Esophagus squamous epithelium (tissue), 5 donors: ENCODE results near the gene RALGPS1. TPM values are rescaled to one million over a fixed set of nuclear protein-coding genes. Genes with fewer than 3 reads are reported as not detected.
A peak's percentile ranks its signal among the peaks of the same experiment; 100 is the strongest.

ENCODE experiments used
- DNase-seq: peaks from one replicate; lab custom pipeline; 2025; lab: John Stamatoyannopoulos, UW
- H3K27ac ChIP-seq, 4 donors: fragments of 200-600 bp; sonication (generic); one replicate each; pipeline ENCODE4 v1.5.1; 2016 to 2019; ENCODE audit warnings: mild to moderate bottlenecking in 1 of 4
- H3K27me3 ChIP-seq, 4 donors: fragments of 200-600 bp; sonication (generic); 1 replicate in 3 of 4; 2 replicates in 1 of 4; pipeline versions ENCODE4 v1.5.1 to v1.6.0; 2017 to 2021; ENCODE audit warnings: antibody characterized with exemption in 1 of 4
- H3K36me3 ChIP-seq, 3 donors: fragments of 200-600 bp; sonication (generic); one replicate each; pipeline ENCODE4 v1.5.1; 2016 to 2019
- H3K4me1 ChIP-seq, 3 donors: fragments of 200-600 bp; sonication (generic); one replicate each; pipeline ENCODE4 v1.5.1; 2017 to 2019
- H3K4me3 ChIP-seq, 4 donors: fragments of 200-600 bp; sonication (generic); 1 replicate in 3 of 4; 2 replicates in 1 of 4; pipeline ENCODE4 v1.5.1; 2016 to 2019; ENCODE audit warnings: mild to moderate bottlenecking in 2 of 4, moderate library complexity in 1 of 4
- H3K9me3 ChIP-seq, 3 donors: fragments of 200-600 bp; sonication (generic); one replicate each; pipeline ENCODE4 v1.5.1; 2016 to 2019
- POLR2A ChIP-seq, 4 donors: fragments of 450-650 bp; IDR thresholded peaks; one replicate each; pipeline ENCODE4 v1.6.1; 2017; ENCODE audit warnings: antibody characterized with exemption in 4 of 4, mild to moderate bottlenecking in 4 of 4, moderate library complexity in 3 of 4
- WGBS, 2 donors: methylation state at CpG; one replicate each; pipeline ENCODE4 v1.1.5; 2018; 5-methylcytosine and 5-hydroxymethylcytosine counted together
- intact Hi-C: fragments of 100-400 bp; cut with DNase I; formaldehyde crosslinking; loops from one replicate; pipeline ENCODE4 v1.15.0; 2022
- total RNA-seq, 4 donors: library from RNA; depleted of rRNA; stranded (reverse); fragments of >200 nt; gene quantifications; one replicate each; pipeline ENCODE4 v1.1.0, GENCODE V29; 2016
- TF ChIP-seq, protein P1 (sequence below), 6 experiments: fragments of 450-650 bp in 4 of 6; fragments of 200-600 bp in 2 of 6; sonication (generic) in 2 of 6; IDR thresholded peaks; one replicate each; pipeline ENCODE4 v1.5.1; 2016 to 2019; ENCODE audit warnings: antibody characterized with exemption in 6 of 6, mild to moderate bottlenecking in 4 of 6, moderate library complexity in 4 of 6
- donor health status: DM: yes; HTN: yes; CAD: no.

RALGPS1 gene
- total RNA-seq, 4 donors from 2014 or later, result 3.0 to 16.4 (median 10.6) TPM

DNA sequence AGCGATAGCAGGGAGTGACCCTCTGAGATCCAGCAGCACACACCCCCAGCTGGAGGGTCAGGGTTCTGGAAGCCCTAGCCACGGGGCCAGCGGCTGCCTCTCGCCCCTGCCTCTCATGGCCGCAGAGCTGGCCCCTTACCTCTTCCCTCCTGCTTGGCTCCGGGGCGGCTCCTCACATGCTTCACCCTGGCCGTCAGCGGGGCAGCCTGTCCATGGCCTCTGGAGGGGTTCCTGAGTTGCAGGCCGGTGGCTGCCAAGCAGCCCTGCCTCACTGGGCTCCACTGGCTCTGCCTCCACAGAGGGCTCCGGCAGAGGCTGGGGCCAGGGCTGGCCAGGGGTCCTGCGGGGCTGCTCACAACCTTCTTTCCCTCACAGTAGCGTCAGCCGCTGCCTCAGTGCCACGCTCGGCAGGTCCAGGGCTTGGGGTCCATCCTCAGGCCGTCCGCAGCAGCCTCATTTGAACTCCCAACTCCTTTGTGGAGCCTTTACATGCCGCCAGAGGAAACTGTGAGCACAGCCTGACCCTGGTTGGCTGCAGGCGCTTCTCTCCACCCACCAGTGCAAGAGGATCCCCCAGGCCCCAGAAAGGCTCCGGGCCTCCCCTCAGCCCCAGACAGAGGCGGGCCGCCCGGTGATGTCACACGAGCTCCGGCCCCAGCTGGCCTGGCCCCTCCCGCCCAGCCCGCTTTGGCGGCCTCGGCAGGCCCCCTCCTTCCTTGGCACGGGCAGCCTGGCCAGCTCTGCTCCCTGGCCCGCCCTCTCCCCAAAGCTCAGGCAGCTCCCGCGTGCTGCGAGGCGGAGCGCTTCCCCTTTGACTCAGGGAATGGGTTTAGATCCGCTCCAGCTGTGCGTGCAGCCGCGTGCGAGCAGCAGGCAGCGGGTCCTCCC is 207.8 kb downstream of the RALGPS1 start, which contains the start of gene ANGPTL2:
Gene ANGPTL2, minus strand, starts transcription at position 460 of the 888 bp plus-strand sequence. CDS start 13,904 bp downstream, outside the sequence.
- no peaks in the 10 kb centered on the region for H3K9me3 ChIP-seq
- H3K27ac ChIP-seq, result peak within 1 kb of the TSS; percentile 79 to 96 (median 92)
- WGBS, 2 donors, result 6% methylated on average over 14 of the region's 43 CpGs; no CpG with 5 or more reads in 1 of the 2 donors
- H3K4me3 ChIP-seq, result peak within 1 kb of the TSS; percentile 32 to 69 (median 60)
- DNase-seq, result peak; percentile 30
- TF ChIP-seq, protein P1, sequence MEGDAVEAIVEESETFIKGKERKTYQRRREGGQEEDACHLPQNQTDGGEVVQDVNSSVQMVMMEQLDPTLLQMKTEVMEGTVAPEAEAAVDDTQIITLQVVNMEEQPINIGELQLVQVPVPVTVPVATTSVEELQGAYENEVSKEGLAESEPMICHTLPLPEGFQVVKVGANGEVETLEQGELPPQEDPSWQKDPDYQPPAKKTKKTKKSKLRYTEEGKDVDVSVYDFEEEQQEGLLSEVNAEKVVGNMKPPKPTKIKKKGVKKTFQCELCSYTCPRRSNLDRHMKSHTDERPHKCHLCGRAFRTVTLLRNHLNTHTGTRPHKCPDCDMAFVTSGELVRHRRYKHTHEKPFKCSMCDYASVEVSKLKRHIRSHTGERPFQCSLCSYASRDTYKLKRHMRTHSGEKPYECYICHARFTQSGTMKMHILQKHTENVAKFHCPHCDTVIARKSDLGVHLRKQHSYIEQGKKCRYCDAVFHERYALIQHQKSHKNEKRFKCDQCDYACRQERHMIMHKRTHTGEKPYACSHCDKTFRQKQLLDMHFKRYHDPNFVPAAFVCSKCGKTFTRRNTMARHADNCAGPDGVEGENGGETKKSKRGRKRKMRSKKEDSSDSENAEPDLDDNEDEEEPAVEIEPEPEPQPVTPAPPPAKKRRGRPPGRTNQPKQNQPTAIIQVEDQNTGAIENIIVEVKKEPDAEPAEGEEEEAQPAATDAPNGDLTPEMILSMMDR (IDR thresholded peaks at IDR 0.05), result no peak
- peak in 2 of 4 donors; percentile 65 to 72 for TF ChIP-seq POLR2A (IDR thresholded peaks at IDR 0.05)
- H3K4me1 ChIP-seq, result peaks cover 18 to 74% (median 35%) of the 10 kb centered on the region in 3 donors
- intact Hi-C loops, result loop anchor here (5.0 kb wide), 1 partner anchor 75 kb away; no protein-coding TSS in a partner anchor
- peaks cover 0 to 6% (median 0%) of the 10 kb centered on the region in 3 donors for H3K36me3 ChIP-seq
- peaks cover 0 to 5% (median 0%) of the 10 kb centered on the region in 4 donors for H3K27me3 ChIP-seq

DNA sequence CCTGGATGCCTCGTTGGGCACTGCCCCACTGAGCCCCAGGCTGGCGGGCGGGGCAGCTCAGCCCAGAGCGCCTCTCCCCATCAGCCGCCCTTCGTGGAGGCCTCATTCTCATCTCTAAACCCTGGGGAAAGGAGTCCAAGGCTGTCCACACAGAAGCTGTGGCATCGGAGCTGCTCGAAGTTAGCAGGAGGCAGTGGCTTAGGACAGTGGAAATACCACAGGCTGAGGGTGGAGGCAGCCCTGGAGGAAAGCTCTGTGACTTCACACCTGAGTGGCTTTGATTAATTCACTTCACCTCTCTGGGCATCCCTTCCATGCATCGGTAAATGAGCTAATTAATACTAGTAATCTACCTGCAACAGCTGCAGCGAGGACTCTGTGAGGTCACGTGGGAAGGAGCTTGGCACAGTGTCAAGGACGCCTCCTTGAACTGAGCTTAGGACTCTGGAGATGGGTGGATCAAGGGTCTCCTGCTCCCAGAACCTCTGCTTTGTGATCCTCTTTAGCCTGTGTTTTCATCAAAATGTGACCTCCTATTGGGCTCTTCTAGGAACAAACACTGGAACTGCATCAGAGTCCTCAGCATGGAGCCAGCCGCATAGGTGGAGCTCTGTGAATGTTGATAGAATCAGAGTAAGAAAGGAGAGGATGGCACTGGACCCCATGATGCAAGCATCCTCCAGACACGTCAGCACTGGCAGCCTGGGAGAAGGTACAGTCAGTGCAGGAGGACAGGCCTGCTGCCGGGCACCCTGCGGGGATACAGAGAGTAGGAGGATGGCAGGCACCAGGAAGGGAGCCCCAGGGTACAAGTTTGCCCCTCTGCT is 208.7 kb downstream of the RALGPS1 start:
- Histone ChIP-seq H3K9me3 (no peaks in the 10 kb centered on the region), H3K36me3 (peaks cover 0 to 6% (median 0%) of the 10 kb centered on the region in 3 donors), H3K4me1 (peaks cover 21 to 73% (median 36%) of the 10 kb centered on the region in 3 donors), H3K27me3 (peaks cover 0 to 5% (median 0%) of the 10 kb centered on the region in 4 donors), H3K4me3 (peak overlapping the region; percentile 32 to 69 (median 60)), H3K27ac (peak overlapping the region; percentile 79 to 96 (median 92))
- DNase-seq, result no peak
- intact Hi-C loops, result loop anchor here (5.0 kb wide), 1 partner anchor 74 kb away; no protein-coding TSS in a partner anchor
- no peak for TF ChIP-seq POLR2A (IDR thresholded peaks at IDR 0.05)
- TF ChIP-seq, protein P1 (IDR thresholded peaks at IDR 0.05), result peak in 1 of 6 experiments; percentile 18
- 20 to 37% methylated on average over 9 of the region's 16 CpGs for WGBS, 2 donors

DNA sequence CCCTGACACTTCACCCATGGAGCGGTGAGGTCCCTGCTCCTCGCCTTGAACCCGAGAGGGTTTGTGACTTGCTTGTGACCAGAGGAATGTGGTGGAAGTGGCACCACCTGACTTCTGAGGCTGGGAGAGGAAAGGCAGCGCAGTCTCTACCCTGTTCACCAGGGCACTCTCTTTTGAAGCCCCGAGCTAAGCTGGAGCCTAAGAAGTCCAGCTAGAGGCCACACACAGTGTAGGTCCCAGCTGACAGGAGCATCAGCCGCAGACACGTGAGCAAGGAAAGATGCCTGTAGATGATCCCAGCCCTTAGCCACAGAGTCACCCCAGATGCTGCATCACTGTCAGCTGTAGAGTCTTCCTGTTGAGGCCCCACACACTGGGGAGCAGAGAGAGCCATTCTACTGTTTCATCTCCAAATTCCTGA is 209.5 kb downstream of the RALGPS1 start:
- no peaks in the 10 kb centered on the region for H3K36me3 ChIP-seq
- peaks cover 0 to 5% (median 0%) of the 10 kb centered on the region in 4 donors for H3K27me3 ChIP-seq
- TF ChIP-seq POLR2A (IDR thresholded peaks at IDR 0.05), result no peak
- TF ChIP-seq, protein P1 (IDR thresholded peaks at IDR 0.05), result no peak
- H3K4me1 ChIP-seq, result peaks cover 30 to 73% (median 43%) of the 10 kb centered on the region in 3 donors
- 86 to 98% methylated on average over 4 of the region's 7 CpGs for WGBS, 2 donors
- H3K27ac ChIP-seq, result peak overlapping the region in 3 of 4 donors; percentile 92 to 96 (median 92)
- H3K4me3 ChIP-seq, result no peak overlapping the region
- DNase-seq, result no peak
- no peaks in the 10 kb centered on the region for H3K9me3 ChIP-seq
- intact Hi-C loops, result loop anchor here (5.0 kb wide), 1 partner anchor 73 kb away; no protein-coding TSS in a partner anchor

DNA sequence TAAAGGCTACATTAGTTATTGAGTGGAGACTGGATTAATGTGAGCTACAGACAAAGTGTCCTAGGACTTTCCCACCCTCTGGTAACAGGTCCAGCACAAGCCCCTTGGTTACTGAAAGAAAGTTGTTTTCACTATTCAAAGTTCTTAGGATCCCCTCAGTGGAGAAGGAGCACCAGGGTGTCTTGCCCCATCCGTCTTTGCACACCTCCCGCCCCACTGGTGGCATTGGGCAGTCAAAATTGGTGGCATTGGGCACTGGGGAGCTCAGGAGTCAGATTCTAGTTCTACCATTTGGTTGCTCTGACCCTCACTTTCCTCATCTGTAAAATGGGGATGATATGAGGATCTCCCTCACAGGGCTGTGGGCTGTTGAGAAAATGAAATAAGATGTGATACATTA is 210.2 kb downstream of the RALGPS1 start:
- peaks cover 36 to 73% (median 46%) of the 10 kb centered on the region in 3 donors for H3K4me1 ChIP-seq
- intact Hi-C loops, result loop anchor here (5.0 kb wide), 1 partner anchor 73 kb away; no protein-coding TSS in a partner anchor
- H3K4me3 ChIP-seq, result no peak overlapping the region
- no peaks in the 10 kb centered on the region for H3K36me3 ChIP-seq
- H3K27me3 ChIP-seq, result peaks cover 0 to 5% (median 0%) of the 10 kb centered on the region in 4 donors
- peak overlapping the region in 1 of 4 donors; percentile 96 for H3K27ac ChIP-seq
- WGBS, 2 donors, result 67 to 95% methylated on average over 2 of the region's 2 CpGs
- no peak for TF ChIP-seq POLR2A (IDR thresholded peaks at IDR 0.05)
- TF ChIP-seq, protein P1 (IDR thresholded peaks at IDR 0.05), result no peak
- H3K9me3 ChIP-seq, result no peaks in the 10 kb centered on the region
- no peak for DNase-seq
